DLD1 (cell line): ENCODE data around the gene TBC1D9B.

Experiments used
- in situ Hi-C: cut with HindIII; loops from 2 replicates; pipeline ENCODE4 v1.10.0; 2017; ENCODE audit warnings: low sequenced_read_pairs

Gene TBC1D9B

DNA sequence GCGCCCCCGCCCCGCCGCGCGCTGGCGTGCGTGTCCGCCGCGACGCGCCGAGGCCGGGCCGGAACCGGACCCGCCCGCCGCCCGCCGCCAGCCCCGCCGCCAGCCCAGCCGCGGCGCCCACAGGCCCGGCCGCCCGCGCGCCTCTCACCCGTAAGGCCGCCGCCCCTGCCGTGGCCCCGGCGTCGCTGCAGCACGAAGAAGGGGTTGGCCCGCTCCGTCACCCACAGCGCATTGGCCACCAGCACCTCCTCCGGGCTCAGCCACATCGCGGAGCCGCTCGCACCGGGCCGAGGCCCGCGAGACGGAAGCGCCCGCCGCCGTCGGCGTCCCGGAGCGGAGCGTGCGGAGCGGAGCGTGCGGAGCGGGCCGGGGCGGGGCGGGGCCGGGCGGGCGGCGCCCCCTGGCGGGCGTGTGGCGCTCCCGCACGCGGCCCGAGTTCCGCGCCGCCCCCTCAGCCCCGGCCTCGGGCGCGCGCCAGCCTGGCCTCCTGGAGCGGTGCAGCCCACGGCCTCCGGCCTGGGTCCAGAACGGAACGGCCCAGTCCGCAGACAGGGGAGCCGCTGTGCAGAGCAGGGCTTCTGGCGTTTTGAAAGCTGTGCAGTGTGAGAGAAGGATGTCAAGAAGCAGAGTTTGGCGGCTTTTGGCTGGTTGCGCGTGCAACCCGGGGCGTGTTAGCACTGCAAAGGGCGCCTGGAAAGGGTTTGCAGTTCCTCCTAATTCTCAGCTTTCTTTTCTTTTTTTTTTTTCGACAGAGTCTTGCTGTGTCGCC, at the start of gene TBC1D9B:
TBC1D9B (minus strand) TSS at position 342 of the 769 bp plus-strand sequence; CDS start at position 266, 76 bp downstream.
- in situ Hi-C loops: no loop called here

DNA sequence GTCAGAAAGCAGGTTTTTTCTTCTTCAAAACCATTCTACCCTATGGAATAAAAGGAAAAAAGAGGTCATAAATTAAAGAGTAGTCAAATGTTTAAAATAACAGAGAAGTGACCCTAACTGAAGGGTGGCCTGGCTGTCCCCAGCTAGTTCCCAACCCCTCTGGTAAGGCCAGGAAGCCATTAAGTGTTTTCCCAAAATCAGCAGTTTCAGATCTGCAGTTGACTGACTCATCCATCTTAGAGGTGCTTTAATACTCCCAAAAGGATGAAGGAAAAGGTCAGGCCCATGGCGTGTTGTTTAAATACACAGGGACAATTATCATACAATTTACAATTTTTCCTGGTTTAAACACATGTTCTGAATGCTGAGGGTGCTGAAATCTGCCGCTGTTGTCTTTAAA, 47.9 kb upstream of the TBC1D9B start:
- in situ Hi-C loops: no loop called here

DNA sequence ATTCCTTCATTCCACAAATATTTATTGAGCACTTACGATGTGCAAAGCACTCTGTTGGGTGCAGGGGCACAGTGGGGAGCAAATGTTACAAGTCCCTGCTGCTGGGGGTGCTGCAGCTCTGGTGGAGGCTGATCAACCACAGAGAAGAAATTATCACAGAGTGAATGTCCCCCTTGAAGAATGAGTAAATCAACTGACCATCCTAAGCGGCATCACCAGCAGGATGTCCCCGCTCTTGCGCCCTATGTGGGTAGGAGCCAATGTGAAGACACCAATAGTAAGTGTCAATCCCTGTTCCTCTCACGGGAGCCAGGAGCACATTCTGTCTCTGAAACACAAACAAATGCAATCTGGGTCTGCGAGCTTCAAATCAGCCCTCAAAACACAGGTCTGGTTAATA, 47.4 kb upstream of the TBC1D9B start:
- in situ Hi-C loops: no loop called here

DNA sequence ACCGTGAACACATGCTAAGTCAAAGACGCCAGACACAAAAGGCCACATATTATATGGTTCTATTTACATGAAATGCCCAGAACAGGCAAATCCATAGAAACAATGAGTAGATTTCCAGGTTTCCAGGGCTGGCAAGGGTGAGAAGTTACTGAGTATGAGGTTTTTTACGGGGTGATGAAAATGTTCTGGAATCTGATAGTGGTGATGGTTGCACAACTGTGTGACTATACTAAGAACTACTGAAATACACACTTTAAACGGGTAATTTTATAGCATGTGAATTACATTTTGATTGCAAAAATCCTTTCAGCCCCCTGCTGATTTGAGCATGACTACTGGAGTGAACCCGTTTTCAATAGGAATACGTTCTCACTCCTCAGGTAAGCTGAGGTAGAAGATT, 46.7 kb upstream of the TBC1D9B start:
- in situ Hi-C loops: no loop called here

DNA sequence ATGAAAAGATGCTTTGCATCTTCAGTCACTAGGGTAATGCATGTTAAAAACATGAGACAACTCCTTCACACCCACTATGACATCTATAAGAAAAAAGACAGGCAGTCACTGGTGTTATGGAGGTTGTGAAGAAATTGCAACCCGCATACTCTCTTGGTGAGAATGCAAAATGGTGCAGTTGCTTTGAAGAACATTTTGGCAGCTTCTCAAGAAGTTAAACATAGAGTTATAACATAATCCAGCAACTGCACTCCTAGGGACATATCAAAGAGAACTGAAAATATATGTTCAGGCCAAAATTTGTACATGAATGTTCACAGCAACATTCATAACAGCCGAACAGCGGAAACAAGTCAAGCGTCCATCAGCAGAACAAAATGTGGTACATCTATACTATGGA, 46.3 kb upstream of the TBC1D9B start:
- in situ Hi-C loops: no loop called here

DNA sequence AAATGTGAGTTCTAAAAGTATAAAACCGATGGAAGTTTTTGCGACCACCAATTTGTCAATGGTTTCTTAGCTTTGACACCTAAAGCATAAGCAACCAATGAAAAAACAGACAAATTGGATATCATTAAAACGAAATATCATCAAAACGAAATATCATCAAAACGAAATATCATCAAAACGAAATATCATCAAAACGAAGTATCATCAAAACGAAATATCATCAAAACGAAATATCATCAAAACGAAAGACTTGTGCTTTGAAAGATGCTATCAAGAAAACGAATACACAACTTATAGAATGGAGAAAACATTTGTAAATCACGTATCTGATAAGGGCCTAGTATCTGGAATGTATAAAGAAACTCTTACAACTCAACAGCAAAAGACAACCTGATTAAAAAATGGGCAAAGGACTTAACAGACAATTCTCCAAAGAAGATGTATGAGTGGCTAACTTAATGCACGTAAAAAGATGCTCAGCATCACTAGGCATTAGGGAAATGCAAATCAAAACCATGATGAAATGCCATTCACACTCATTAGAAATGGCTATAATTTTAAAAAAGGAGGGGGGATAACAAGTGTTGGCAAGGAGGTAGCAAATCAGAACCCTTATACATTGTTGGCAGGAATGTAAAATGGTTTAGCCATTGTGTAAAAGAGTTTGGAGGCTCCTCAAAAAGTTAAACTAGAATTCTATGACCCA, 29.4 kb upstream of the TBC1D9B start:
- in situ Hi-C loops: no loop called here

DNA sequence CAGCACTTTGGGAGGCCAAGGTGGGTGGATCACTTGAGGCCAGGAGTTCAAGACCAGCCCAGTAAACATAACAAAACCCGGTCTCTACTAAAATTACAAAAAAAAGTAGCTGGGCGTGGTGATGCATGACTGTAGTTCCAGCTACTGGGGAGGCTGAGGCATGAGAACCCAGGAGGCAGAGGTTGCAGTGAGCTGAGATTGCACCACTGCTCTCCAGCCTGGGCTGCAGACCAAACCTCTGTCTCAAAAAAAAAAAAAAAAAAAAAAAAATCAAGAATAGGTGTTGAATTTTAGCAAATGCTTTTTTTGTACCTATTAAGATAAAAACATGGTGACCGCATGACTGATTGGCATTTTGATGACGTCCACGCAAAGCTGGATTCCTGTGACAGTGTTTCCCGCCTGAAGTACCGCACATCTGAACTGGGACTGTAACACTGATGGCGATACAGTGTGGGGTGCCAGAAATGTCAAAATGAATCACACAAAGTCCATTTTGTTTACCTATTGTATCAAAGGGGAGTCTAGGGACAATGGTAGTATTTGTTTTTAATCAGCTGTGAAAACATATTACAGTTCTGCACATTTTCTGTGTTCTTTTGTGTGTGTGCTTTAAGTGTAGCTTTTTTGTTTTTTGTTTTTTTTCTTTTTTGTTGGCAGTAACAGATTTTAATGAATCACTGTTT, 23.2 kb upstream of the TBC1D9B start:
- in situ Hi-C loops: no loop called here

DNA sequence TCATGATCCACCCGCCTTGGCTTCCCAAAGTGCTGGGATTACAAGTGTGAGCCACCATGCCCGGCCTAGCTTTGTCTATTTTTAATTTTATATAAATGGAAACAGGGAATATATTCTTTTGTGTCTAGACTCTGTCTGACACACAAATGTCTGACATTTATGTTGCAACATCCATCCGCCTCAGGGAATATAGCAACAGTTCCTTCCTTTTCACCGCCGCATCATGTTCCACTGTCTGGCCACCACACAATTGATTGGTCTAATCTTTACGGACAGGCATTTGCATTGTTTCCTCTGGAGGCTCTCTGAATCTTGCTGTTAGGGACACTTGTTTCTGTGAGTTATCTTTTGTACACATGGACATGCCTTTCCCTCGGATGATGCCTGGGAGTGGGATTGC, 20.1 kb upstream of the TBC1D9B start:
- in situ Hi-C loops: no loop called here

DNA sequence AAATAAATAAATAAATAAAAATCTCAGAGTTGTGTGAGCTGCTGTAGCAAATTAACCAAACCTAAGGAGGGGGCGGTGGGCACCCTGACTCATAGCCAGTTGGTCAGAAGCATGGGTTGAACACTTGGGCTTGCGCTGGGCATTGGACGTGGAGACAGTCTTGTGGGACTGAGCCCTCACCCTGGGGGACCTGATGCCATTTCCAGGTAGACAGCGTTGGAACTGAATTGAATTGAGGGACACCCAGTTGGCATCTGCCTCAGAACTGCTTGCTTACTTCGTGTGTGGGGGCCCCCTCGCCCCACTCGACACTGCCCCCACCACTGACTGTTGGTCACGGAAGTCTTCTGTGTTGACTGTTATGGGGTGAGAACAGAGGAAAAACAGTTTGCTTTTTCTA, 19.0 kb upstream of the TBC1D9B start:
- in situ Hi-C loops: no loop called here

DNA sequence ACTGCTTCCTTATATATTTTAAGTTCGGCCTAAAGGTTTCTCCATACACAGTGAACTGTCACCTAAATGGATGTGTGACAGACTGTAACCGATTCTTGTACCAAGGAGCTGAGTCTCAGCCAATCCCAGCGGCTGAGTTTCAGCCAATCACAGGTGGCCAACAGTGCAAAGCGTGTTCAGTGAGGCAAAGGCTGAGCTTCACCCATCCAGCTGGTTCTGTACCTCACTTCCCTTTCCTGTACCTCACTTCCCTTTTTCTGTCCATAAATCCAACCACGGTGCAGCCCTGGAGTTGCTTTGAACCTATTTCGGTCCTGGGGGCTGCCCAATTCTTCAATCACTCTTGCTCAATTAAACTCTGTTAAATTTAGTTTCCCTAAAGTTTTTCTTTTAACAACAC, 15.7 kb upstream of the TBC1D9B start:
- in situ Hi-C loops: no loop called here

DNA sequence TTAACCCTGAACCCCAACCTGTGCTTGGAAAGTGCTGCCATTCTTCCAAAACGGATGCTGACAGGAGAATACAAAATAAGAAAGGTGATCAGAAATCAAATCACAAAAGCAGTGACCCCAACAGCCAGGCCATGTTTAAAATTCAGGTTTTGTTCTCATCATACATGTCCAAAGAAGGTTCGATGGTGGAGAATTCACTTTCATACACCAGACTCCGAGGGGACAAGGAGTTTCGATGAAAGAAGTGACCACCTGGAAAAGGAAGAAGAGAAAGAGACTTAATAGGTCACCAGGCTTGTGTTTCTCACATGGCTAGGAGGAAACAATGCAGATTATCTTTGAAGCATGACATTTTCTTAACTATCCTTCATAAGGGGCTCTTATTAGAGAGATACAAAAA, 12.5 kb upstream of the TBC1D9B start:
- in situ Hi-C loops: no loop called here

DNA sequence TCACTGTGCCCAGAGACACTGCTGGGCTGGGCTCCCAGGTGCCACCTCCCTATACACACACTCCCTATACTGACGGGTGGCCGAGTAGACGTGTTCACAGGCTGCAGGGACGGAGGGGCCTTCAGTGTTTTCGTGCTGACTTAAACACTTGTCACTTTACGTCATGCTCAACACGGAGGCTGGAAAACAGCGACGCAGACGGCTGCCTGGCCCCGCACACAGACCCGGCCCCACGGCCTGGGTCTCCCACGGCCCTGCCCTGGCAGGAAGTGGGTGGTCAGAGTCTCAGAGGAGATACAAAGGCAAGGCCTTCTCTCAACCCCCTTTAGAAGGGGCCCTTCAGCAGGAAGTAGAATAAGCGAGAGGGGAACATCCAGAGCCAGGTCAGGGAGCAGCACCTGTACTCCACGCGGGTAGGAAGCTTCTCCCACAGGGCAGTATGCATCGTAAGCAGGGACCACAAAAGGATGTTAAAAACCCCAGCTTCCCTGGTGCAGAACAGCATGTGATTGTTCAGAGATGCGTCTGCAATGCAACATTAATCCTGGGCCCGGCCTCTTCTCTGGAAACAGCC, 11.9 kb upstream of the TBC1D9B start:
- in situ Hi-C loops: no loop called here

DNA sequence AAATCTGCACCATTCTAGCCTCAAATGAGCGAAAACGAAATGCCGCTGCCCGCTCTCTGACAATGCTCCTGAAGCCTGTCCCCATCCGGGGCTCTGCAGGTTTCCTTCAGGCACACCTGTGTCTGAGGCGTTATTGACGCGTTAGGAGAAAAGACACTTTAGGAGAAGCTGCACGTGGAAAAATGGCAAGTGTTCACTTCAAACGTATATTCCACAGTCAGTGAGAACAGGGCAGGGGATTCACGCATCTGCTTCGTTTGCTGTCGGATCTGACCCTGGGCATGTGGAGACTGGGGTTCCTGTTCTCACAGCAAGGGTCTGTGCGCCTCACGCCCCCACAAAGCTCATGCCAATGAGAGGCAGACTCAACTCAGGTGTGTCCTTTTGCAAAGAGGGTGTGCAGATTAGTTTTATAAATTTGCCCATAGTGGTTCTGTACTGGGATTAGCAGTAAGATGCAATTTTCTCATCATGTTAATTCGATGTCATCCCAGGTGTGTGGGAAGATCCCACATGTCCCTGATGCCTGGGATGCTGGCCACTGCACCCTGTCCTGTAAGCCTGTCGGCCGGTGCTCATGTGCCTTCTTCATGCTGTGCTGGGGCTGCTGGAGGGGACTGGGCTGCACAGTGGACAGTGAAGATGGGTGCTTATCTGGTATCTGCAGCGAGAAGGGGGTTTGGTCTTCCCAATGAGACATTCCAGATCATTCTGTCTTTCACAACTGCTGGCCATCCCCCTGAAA, 11.2 kb upstream of the TBC1D9B start:
- in situ Hi-C loops: no loop called here

DNA sequence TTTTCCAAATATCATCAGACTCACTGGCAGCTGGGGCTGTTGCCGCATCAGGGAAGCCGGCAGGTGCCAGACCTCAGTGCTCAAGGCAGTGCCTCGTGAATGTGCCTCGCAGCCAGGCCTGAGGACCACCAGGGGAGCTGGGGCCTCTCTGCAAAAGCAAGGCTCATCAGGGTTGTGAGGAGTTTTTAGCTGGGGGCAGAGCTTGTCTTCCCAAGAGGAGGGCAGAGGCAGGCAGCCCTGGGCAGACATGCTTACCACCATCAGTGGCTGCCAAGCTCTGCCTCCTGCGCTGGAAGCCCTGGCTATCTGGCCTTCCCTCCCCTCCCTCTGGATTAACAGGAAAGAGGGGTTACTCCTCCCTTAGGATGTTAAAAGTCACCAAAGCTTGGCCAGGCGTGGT, 8.8 kb upstream of the TBC1D9B start:
- in situ Hi-C loops: no loop called here

DNA sequence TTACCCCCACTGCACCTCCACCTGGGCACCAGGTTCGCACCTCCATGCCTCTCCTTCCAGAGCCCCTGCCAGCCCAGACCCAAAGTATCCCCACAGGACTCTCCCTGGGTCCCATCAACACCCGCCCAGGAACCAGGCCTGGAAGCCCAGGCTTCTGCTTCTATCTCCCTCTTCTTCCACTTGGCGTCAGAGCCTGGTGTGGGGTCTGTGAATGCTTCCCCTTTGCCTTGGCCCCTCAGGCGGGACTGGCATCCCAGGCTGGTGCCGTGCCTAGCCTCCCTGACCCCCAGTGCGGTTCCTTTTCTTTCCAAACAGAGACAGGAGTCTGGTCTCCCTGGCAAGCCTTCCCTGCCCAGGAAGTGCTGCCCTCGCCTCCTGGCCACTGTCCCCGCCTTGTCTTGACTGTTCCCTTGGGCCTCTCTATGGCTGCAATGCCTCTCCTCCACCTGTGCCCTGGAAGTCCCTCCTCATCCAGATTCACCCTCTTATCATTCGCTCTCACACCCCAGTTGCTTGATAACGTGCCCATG, 7.8 kb upstream of the TBC1D9B start:
- in situ Hi-C loops: no loop called here

DNA sequence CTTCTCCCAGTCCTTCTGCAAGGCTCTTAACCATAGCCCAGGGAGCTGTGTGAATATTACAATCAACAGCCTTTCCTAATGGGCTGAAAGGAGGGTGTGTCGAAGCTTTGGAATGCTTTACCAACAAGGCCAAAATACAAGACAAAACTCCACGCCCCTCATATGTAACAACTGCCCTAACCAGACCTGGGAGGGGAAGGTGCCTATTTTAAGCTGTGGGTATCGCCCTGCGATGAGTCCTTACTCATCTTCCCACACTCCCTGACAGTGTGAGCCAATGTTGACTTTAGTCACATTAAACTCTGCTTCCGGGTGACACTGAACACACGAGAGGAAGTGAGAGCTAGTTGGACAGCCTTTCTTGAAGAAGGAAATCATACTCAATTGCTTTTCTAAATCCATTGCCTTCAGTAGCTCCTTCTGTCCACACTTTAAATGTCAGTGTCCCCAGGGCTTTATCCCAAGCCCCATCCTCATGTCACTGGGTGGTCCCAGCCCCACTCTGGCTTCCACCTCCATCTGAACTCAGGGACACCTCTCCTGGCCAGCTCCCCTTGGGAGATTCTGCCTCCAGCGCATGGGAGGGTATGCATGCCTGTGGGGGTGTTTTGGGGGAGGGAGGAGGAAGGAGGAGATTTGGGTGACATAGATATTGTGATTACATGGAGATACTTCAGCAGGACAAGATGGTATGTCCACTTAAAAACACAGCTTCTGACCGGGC, 6.5 kb upstream of the TBC1D9B start:
- in situ Hi-C loops: no loop called here

DNA sequence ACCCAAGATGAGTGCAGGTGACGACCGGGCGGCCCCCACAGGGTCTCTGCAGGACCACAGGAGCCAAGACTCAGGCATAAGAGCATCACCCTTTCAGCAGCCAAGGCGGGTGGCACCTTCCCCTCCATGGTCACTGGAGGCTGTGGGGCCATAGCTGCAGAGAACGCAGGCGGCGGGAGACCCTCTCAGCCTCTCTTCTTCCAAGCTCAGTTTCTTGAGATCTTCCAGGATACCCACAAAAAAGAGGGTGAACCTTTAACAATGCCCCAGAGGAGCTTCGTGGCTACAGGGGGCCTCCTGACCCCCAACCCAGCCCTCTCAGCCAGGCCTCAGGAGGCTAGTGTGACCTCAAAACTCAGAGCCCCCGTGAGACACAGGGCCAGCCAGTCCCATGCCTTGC, 5.8 kb upstream of the TBC1D9B start:
- in situ Hi-C loops: no loop called here

DNA sequence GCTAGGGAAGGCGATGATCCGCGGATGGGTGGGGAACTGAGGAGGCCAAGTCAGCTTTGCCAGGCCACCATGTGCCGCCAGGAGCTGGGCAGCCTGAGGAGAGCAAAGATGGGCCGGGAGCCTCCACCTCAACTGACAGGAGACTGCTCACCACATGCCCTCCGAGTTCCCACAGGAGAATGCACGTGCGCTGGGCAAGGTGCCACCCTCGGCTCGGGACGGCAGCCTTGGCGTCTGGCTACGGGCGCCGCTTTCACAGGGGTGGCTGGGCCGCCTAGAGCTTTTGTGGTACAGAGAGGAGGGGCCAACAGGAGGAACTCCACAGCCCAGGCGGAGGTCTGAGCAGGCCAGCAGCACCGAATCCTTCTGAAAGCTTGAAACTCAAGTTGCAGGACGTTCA, 5.3 kb upstream of the TBC1D9B start:
- in situ Hi-C loops: no loop called here

DNA sequence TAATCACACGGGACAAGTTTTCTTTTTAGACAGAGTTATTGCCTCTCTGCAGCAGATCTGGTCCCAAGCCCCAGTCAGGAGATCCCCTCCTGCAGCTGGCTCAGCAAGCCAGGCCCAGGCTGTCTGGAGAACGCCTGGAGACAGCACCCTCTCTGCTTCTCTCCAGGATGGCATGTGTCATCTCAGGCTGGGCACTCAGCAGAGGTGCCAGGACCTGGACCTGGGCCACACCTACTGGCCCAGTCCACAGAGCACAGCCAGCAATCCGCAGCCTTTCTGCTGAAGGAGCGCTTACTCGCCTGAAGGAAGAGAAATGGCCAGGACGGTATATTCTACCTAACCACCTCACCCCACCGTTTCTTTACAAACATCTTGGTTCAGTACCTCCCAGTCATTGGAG, 4.7 kb upstream of the TBC1D9B start:
- in situ Hi-C loops: no loop called here

DNA sequence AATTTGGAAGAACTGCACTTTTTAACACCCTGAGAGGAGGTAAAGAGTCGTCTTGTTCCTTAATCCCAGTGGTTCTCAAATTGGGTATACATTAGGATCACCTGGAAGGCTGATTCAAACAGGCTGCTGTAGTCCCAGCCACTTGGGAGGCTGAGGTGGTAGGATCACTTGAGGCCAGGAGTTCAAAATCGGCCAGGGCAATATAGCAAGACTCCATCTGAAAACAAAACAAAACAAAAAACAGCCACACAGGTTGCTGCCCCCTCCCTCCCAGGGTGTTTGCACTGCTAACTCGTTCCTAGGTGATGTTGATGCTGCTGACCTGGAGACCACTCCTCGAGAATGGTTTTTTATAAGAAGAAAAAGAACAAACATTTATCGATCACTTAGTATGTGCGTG, 1.5 kb upstream of the TBC1D9B start:
- in situ Hi-C loops: no loop called here
